ENCODE data around the gene ITPRID2.
A peak's percentile ranks its signal among the peaks of the same experiment; 100 is the strongest.

ITPRID2 gene

GRCh38 chr2:181890271-181890670, 1.3 kb upstream of the ITPRID2 start:
- H3K4me3 ChIP-seq (ENCODE audit: low read length): no peak overlapping the region
- TF ChIP-seq CTCF (conservative IDR thresholded peaks at IDR 0.05; ENCODE audit: low read depth, low read length): no peak
- DNase-seq (ENCODE audit: low read depth): no peak

- DNase-seq (ENCODE audit: low read depth): no peak
- peak overlapping the region; percentile 92 for H3K4me3 ChIP-seq (ENCODE audit: low read length)
- peak; percentile 13 for TF ChIP-seq CTCF (conservative IDR thresholded peaks at IDR 0.05; ENCODE audit: low read depth, low read length)
Measured at GRCh38 chr2:181891966-181892798, 652 bp downstream of the ITPRID2 start.

- H3K4me3 ChIP-seq (ENCODE audit: low read length): peak overlapping the region; percentile 92
- TF ChIP-seq CTCF (conservative IDR thresholded peaks at IDR 0.05; ENCODE audit: low read depth, low read length): no peak
- DNase-seq (ENCODE audit: low read depth): no peak
Measured at GRCh38 chr2:181892799-181893435, 1.4 kb downstream of the ITPRID2 start.

GRCh38 chr2:181894381-181894780, 2.9 kb downstream of the ITPRID2 start:
- DNase-seq (ENCODE audit: low read depth): no peak
- TF ChIP-seq CTCF (conservative IDR thresholded peaks at IDR 0.05; ENCODE audit: low read depth, low read length): no peak
- H3K4me3 ChIP-seq (ENCODE audit: low read length): peak overlapping the region; percentile 92

- no peak for TF ChIP-seq CTCF (conservative IDR thresholded peaks at IDR 0.05; ENCODE audit: low read depth, low read length)
- H3K4me3 ChIP-seq (ENCODE audit: low read length): peak overlapping the region; percentile 92
- DNase-seq (ENCODE audit: low read depth): no peak
Measured at GRCh38 chr2:181895818-181896217, 4.3 kb downstream of the ITPRID2 start.

- TF ChIP-seq CTCF (conservative IDR thresholded peaks at IDR 0.05; ENCODE audit: low read depth, low read length): no peak
- H3K4me3 ChIP-seq (ENCODE audit: low read length): peak overlapping the region; percentile 92
Measured at GRCh38 chr2:181896286-181896685, 4.8 kb downstream of the ITPRID2 start.

More at GRCh38 chr2:181896286-181896685, 4.8 kb downstream of the ITPRID2 start:
- DNase-seq (ENCODE audit: low read depth): no peak

Data from retinal pigment epithelial cell (primary cell).